SKM-1 treated with dmso at 0.1 percent for 144 hours (cell line): ENCODE measurements around the gene MRGPRE.
"Not testable (repeated sequence)": the region's sequence is repeated elsewhere in the genome, so short reads cannot be mapped to it uniquely, and the experiment has no call there.

Experiments
- DNase-seq: peaks from one replicate; lab custom pipeline; 2025; ENCODE audit not compliant: unreplicated experiment; lab: John Stamatoyannopoulos, UW

The MRGPRE gene

GRCh38 chr11:3231851-3232744 is at the start of gene MRGPRE:
MRGPRE (minus strand) TSS chr11:3232417; CDS start chr11:3228799, 3,618 bp downstream.
- no peak for DNase-seq

- not testable (repeated sequence) for DNase-seq
Measured at GRCh38 chr11:3281146-3281545, 48.9 kb upstream of the MRGPRE start.

- DNase-seq, result not testable (repeated sequence)
Measured at GRCh38 chr11:3280662-3281061, 48.4 kb upstream of the MRGPRE start.

- not testable (repeated sequence) for DNase-seq
Measured at GRCh38 chr11:3278922-3279321, 46.7 kb upstream of the MRGPRE start.

- DNase-seq, result not testable (repeated sequence)
Measured at GRCh38 chr11:3273629-3274028, 41.4 kb upstream of the MRGPRE start.

GRCh38 chr11:3262548-3262947 is 30.3 kb upstream of the MRGPRE start:
- DNase-seq, result not testable (repeated sequence)

GRCh38 chr11:3261831-3262230 is 29.6 kb upstream of the MRGPRE start:
- not testable (repeated sequence) for DNase-seq

- DNase-seq, result not testable (repeated sequence)
Measured at GRCh38 chr11:3257509-3257908, 25.3 kb upstream of the MRGPRE start.

GRCh38 chr11:3255241-3255640 is 23.0 kb upstream of the MRGPRE start:
- not testable (repeated sequence) for DNase-seq

- not testable (repeated sequence) for DNase-seq
Measured at GRCh38 chr11:3254773-3255172, 22.6 kb upstream of the MRGPRE start.

- no peak for DNase-seq
Measured at GRCh38 chr11:3245071-3245470, 12.9 kb upstream of the MRGPRE start.

- DNase-seq, result no peak
Measured at GRCh38 chr11:3243880-3244279, 11.7 kb upstream of the MRGPRE start.

- DNase-seq, result no peak
Measured at GRCh38 chr11:3237119-3237518, 4.9 kb upstream of the MRGPRE start.

GRCh38 chr11:3234846-3235245 is 2.6 kb upstream of the MRGPRE start:
- no peak for DNase-seq

GRCh38 chr11:3232956-3233355 is 739 bp upstream of the MRGPRE start:
- DNase-seq, result no peak

- DNase-seq, result no peak
Measured at GRCh38 chr11:3231550-3231850, 717 bp downstream of the MRGPRE start.

- no peak for DNase-seq
Measured at GRCh38 chr11:3230636-3231549, 1.3 kb downstream of the MRGPRE start.

- no peak for DNase-seq
Measured at GRCh38 chr11:3229673-3230630, 2.3 kb downstream of the MRGPRE start.

GRCh38 chr11:3228445-3228829 is 3.8 kb downstream of the MRGPRE start:
- no peak for DNase-seq

- DNase-seq, result no peak
Measured at GRCh38 chr11:3227568-3228444, 4.4 kb downstream of the MRGPRE start.
